IMR-90 (cell line): ENCODE measurements around the gene NFATC1. TPM values are rescaled to one million over a fixed set of nuclear protein-coding genes. Genes with fewer than 3 reads are reported as not detected.
A peak's percentile ranks its signal among the peaks of the same experiment; 100 is the strongest.

Source experiments
- ATAC-seq: fragments of 200-7000 bp; cut with Tn5 transposase; 2 replicates; pipeline ENCODE4 v1.9.1; 2020; ENCODE audit warnings: low read depth, mild to moderate bottlenecking, moderate library complexity
- BruUV-seq: library from RNA; stranded (reverse); fragments of 400-500 nt; replicated peaks from 2 replicates; lab custom pipeline; 2021; lab: Mats Ljungman, UMichigan
- CTCF ChIA-PET: fragments of 300-600 bp; formaldehyde crosslinking; extraction: SDS; loops from one replicate; lab custom pipeline; 2021; ENCODE audit warnings: antibody characterized with exemption; lab: Yijun Ruan, JAX
- POLR2A ChIA-PET: fragments of 300-600 bp; sonication (Branson Sonifier 250); formaldehyde crosslinking; loops from one replicate; lab custom pipeline; 2022; ENCODE audit warnings: antibody characterized with exemption; ENCODE audit not compliant: unreplicated experiment; lab: Charles Lee
- DNase-seq: peaks from one replicate; pipeline ENCODE4 v3.0.0; 2013
- H2AFZ ChIP-seq: replicated peaks from 2 replicates; pipeline ENCODE3; 2013; ENCODE audit warnings: low read length, mild to moderate bottlenecking; ENCODE audit not compliant: poor library complexity
- H2AK5ac ChIP-seq: 2 replicates; pipeline ENCODE4 v1.6.1; 2013; ENCODE audit warnings: low read depth, low read length, inconsistent platforms
- H2AK9ac ChIP-seq: replicated peaks from 2 replicates; pipeline ENCODE3; 2013; ENCODE audit warnings: mild to moderate bottlenecking, low read depth, low read length, moderate library complexity; ENCODE audit not compliant: poor library complexity
- H2BK120ac ChIP-seq: 2 replicates; pipeline ENCODE4 v1.6.1; 2013; ENCODE audit warnings: low read depth, low read length, inconsistent platforms
- H2BK15ac ChIP-seq: 3 replicates; pipeline ENCODE4 v1.6.1; 2013; ENCODE audit warnings: low read depth, low read length, inconsistent platforms
- H2BK20ac ChIP-seq: 2 replicates; pipeline ENCODE4 v1.6.1; 2013; ENCODE audit warnings: low read depth, mild to moderate bottlenecking, inconsistent platforms, low read length, moderate library complexity
- H2BK5ac ChIP-seq: 2 replicates; pipeline ENCODE4 v1.6.1; 2013; ENCODE audit warnings: mild to moderate bottlenecking, low read depth, low read length, inconsistent platforms; ENCODE audit not compliant: poor library complexity, severe bottlenecking
- H3K14ac ChIP-seq: replicated peaks from 2 replicates; pipeline ENCODE4 v1.6.1; 2013; ENCODE audit warnings: low read depth, low read length, inconsistent platforms
- H3K18ac ChIP-seq: 2 replicates; pipeline ENCODE4 v1.6.1; 2013; ENCODE audit warnings: low read depth, low read length, control low read depth
- H3K23ac ChIP-seq: 2 replicates; pipeline ENCODE4 v1.6.1; 2013; ENCODE audit warnings: low read depth, low read length, inconsistent platforms
- H3K27ac ChIP-seq: 2 replicates; pipeline ENCODE4 v1.5.1; 2013; ENCODE audit warnings: mild to moderate bottlenecking, control low read depth, low read length; ENCODE audit not compliant: insufficient read depth
- H3K27me3 ChIP-seq: 2 replicates; pipeline ENCODE4 v1.6.1; 2013; ENCODE audit warnings: low read length; ENCODE audit not compliant: control insufficient read depth, insufficient read depth
- H3K36me3 ChIP-seq: 2 replicates; pipeline ENCODE4 v1.6.1; 2013; ENCODE audit warnings: low read length, mixed read lengths; ENCODE audit not compliant: control insufficient read depth, insufficient read depth
- H3K4ac ChIP-seq: 2 replicates; pipeline ENCODE4 v1.6.1; 2013; ENCODE audit warnings: low read depth, low read length, inconsistent platforms
- H3K4me1 ChIP-seq: 2 replicates; pipeline ENCODE4 v1.6.1; 2013; ENCODE audit warnings: low read length, mixed read lengths; ENCODE audit not compliant: control insufficient read depth, insufficient read depth
- H3K4me2 ChIP-seq: 2 replicates; pipeline ENCODE4 v1.6.1; 2013; ENCODE audit warnings: low read depth, mild to moderate bottlenecking, control low read depth, low read length, moderate library complexity
- H3K4me3 ChIP-seq: 2 replicates; pipeline ENCODE4 v1.5.1; 2013; ENCODE audit warnings: low read depth, mild to moderate bottlenecking, control low read depth, low read length, moderate library complexity; ENCODE audit not compliant: insufficient read depth
- H3K56ac ChIP-seq: 2 replicates; pipeline ENCODE4 v1.6.1; 2013; ENCODE audit warnings: low read length, inconsistent platforms; ENCODE audit not compliant: insufficient read depth; ENCODE audit errors: extremely low read depth
- H3K79me1 ChIP-seq, 2 experiments: 2 replicates each; pipeline ENCODE4 v1.6.1; 2013; ENCODE audit warnings: low read length in 2 of 2, inconsistent platforms in 1 of 2, low read depth in 1 of 2
- H3K9ac ChIP-seq: 2 replicates; pipeline ENCODE4 v1.6.1; 2013; ENCODE audit warnings: low read depth, low read length, control low read depth
- H3K9me1 ChIP-seq: 2 replicates; pipeline ENCODE4 v1.6.1; 2013; ENCODE audit warnings: low read length, inconsistent platforms; ENCODE audit not compliant: insufficient read depth
- H3K9me3 ChIP-seq: 2 replicates; pipeline ENCODE4 v1.6.1; 2013; ENCODE audit warnings: low read length; ENCODE audit not compliant: control insufficient read depth, insufficient read depth
- H4K20me1 ChIP-seq: 2 replicates; pipeline ENCODE4 v1.6.1; 2013; ENCODE audit warnings: low read length, inconsistent platforms; ENCODE audit not compliant: insufficient read depth
- H4K5ac ChIP-seq: 2 replicates; pipeline ENCODE4 v1.6.1; 2013; ENCODE audit warnings: mild to moderate bottlenecking, low read depth, low read length, control low read depth
- H4K8ac ChIP-seq, 2 experiments: 2 replicates each; pipeline ENCODE4 v1.6.1; 2013; ENCODE audit warnings: low read depth in 2 of 2, low read length in 2 of 2, control low read depth in 1 of 2, inconsistent platforms in 1 of 2
- H4K91ac ChIP-seq: 2 replicates; pipeline ENCODE4 v1.6.1; 2013; ENCODE audit warnings: low read depth, low read length, inconsistent platforms; ENCODE audit not compliant: insufficient read depth
- CEBPB ChIP-seq: IDR thresholded peaks from 2 replicates; pipeline ENCODE4 v1.6.1; 2012; ENCODE audit warnings: low read depth, low read length, improper control_type of control experiment
- CHD1 ChIP-seq: IDR thresholded peaks from 2 replicates; pipeline ENCODE4 v1.6.1; 2012; ENCODE audit warnings: low read depth, low read length, improper control_type of control experiment
- CTCF ChIP-seq: conservative IDR thresholded peaks from 2 replicates; pipeline ENCODE4 v1.5.1; 2012; ENCODE audit warnings: mild to moderate bottlenecking, low read depth, low read length, improper control_type of control experiment
- FOS ChIP-seq: fragments of 150-350 bp; IDR thresholded peaks from 2 replicates; pipeline ENCODE4 v1.6.1; 2016; ENCODE audit warnings: low read depth, low read length
- MAFK ChIP-seq: IDR thresholded peaks from 2 replicates; pipeline ENCODE4 v1.6.1; 2012; ENCODE audit warnings: low read depth, low read length, improper control_type of control experiment
- MAZ ChIP-seq: IDR thresholded peaks from 2 replicates; pipeline ENCODE4 v1.6.1; 2012; ENCODE audit warnings: low read depth, mild to moderate bottlenecking, low read length, improper control_type of control experiment, moderate library complexity, borderline replicate concordance
- MXI1 ChIP-seq: IDR thresholded peaks from 2 replicates; pipeline ENCODE4 v1.6.1; 2012; ENCODE audit warnings: low read depth, mild to moderate bottlenecking, low read length, moderate library complexity, borderline replicate concordance
- NFE2L2 ChIP-seq: fragments of 150-350 bp; IDR thresholded peaks from 2 replicates; pipeline ENCODE4 v1.6.1; 2016; ENCODE audit warnings: low read depth, mild to moderate bottlenecking, low read length
- POLR2A ChIP-seq: IDR thresholded peaks from 2 replicates; pipeline ENCODE4 v1.6.1; 2012; ENCODE audit warnings: mild to moderate bottlenecking, low read depth, low read length
- RAD21 ChIP-seq: IDR thresholded peaks from 2 replicates; pipeline ENCODE4 v1.6.1; 2012; ENCODE audit warnings: low read length, improper control_type of control experiment
- RCOR1 ChIP-seq: IDR thresholded peaks from 2 replicates; pipeline ENCODE4 v1.6.1; 2012; ENCODE audit warnings: mild to moderate bottlenecking, low read length, improper control_type of control experiment; ENCODE audit not compliant: insufficient replicate concordance
- RFX5 ChIP-seq: IDR thresholded peaks from 2 replicates; pipeline ENCODE4 v1.8.0; 2012; ENCODE audit warnings: low read depth, mild to moderate bottlenecking, low read length, moderate library complexity
- SMC3 ChIP-seq: fragments of 150-350 bp; IDR thresholded peaks from 2 replicates; pipeline ENCODE4 v1.6.1; 2016; ENCODE audit warnings: low read depth, mild to moderate bottlenecking, antibody characterized with exemption, low read length, moderate library complexity
- WGBS, 2 experiments: methylation state at CpG; one replicate each; pipeline versions ENCODE4 v1.1.5 to v1.1.7; 2013; ENCODE audit warnings: missing lambda C conversion rate in 2 of 2; ENCODE audit not compliant: insufficient read length in 1 of 2; ENCODE audit errors: extremely low coverage in 2 of 2; 5-methylcytosine and 5-hydroxymethylcytosine counted together
- dilution Hi-C: fragments of 300-500 bp; cut with HindIII; formaldehyde crosslinking; loops from one replicate; pipeline ENCODE4 v1.14.3; 2018; ENCODE audit warnings: low sequenced_read_pairs; ENCODE audit not compliant: unreplicated experiment
- in situ Hi-C: fragments of 300-500 bp; cut with MboI; formaldehyde crosslinking; loops from 3 replicates; pipeline ENCODE4 v1.14.3; 2019; ENCODE audit warnings: low sequenced_read_pairs, inconsistent platforms, mixed read lengths
- intact Hi-C: fragments of 100-400 bp; cut with micrococcal nuclease; formaldehyde crosslinking; loops from 2 replicates; pipeline ENCODE4 v1.10.0; 2022
- polyA plus RNA-seq, 3 experiments: library from polyadenylated mRNA; depleted of rRNA; stranded (reverse); fragments of >200 nt; gene quantifications; 2 replicates each; pipeline ENCODE4 v1.2.3, GENCODE V29; 2012; ENCODE audit warnings: low replicate concordance in 1 of 3
- total RNA-seq: library from RNA; depleted of rRNA; stranded (reverse); fragments of >200 nt; gene quantifications from 2 replicates; pipeline ENCODE4 v1.2.3, GENCODE V29; 2012
- TF ChIP-seq, protein P1 (sequence below): fragments of 150-350 bp; IDR thresholded peaks from 2 replicates; pipeline ENCODE4 v1.6.1; 2016; ENCODE audit warnings: low read depth, mild to moderate bottlenecking, low read length, moderate library complexity, borderline replicate concordance
- TF ChIP-seq, protein P2 (sequence below): fragments of 150-350 bp; IDR thresholded peaks from 2 replicates; pipeline ENCODE4 v1.6.1; 2017; ENCODE audit warnings: mild to moderate bottlenecking, antibody characterized with exemption, low read length, low read depth

Gene NFATC1
- total and polyA plus RNA-seq, 2 of the 4 experiments (the other 2 are of a cell fraction) = 0.36 to 1.8 TPM

DNA sequence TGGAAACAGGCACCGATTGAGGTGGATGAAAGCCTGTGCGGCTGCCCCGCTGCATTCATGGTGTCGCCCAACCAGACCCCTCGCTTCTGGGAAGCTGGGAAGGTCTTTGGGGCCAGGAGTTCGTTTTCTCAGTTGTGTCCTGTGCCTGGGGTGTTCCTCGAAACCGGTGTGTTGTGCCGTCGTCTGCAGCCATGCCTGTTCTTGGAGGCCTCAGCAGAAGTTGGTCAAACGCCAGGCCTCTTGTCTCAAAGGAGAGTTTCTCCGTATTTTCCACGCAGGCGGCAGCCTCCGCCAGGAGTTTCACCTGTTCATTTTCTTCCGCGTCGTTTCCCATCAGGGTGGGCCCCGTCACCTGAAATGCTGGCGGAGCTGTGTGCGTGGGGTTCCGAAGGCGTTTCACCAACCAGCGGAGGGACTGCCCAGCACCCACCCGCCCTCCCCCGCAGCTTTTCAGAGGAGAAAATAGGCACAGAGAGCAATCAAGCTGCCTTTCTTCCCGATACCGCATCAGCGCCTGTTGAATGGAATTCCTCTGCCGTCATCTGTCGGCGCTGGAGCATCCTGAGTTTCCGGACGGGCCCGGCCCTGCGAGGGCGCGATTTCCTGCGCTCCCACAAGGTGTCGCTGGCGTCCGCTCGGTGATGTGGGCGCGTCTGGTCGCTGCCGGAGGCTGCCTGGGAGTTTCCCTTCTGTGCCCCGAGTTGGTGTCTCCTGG, 17.0 kb upstream of the NFATC1 start:
- intact Hi-C loops = no loop called here
- Histone ChIP-seq H2BK120ac (no peak overlapping the region), H2AFZ (peak overlapping the region; percentile 82), H3K4me1 (no peaks in the 10 kb centered on the region), H3K4ac (no peak overlapping the region), H3K23ac (no peak overlapping the region), H3K4me3 (no peak overlapping the region), H3K9ac (no peak overlapping the region), H3K14ac (no peak overlapping the region), H3K36me3 (peaks cover 11% of the 10 kb centered on the region), H2AK5ac (no peak overlapping the region), H3K4me2 (no peak overlapping the region), H3K79me1 (no peaks in the 10 kb centered on the region), H3K9me3 (no peaks in the 10 kb centered on the region), H3K56ac (no peak overlapping the region), H4K5ac (no peak overlapping the region), H2AK9ac (no peak overlapping the region), H2BK20ac (no peak overlapping the region), H4K91ac (no peak overlapping the region), H3K18ac (no peak overlapping the region), H2BK5ac (no peak overlapping the region), H2BK15ac (no peak overlapping the region), H3K9me1 (no peaks in the 10 kb centered on the region), H4K8ac (no peak overlapping the region), H3K27me3 (no peaks in the 10 kb centered on the region), H3K27ac (no peak overlapping the region), H4K20me1 (peaks cover 5% of the 10 kb centered on the region; the same call in 1 of the 2 replicates)
- ChIA-PET POLR2A (no interaction called here), CTCF (interaction anchor here (0.9 to 1.5 kb wide), 4 partner anchors 11 to 152 kb away, joined by 3 to 5 read pairs (median 4); no protein-coding TSS in a partner anchor)
- 45% methylated on average over 33 of the region's 48 CpGs; no CpG with 5 or more reads in 1 of the 2 experiments for WGBS, 2 experiments
- no TSS peak for BruUV-seq
- in situ Hi-C loops = loop anchor here (5.0 kb wide), 2 partner anchors 154 to 264 kb away; no protein-coding TSS in a partner anchor
- ATAC-seq (peak; percentile 93), DNase-seq (peak; percentile 74)
- dilution Hi-C loops = no loop called here
- TF ChIP-seq CTCF (peak; percentile 97), SMC3 (peak; percentile 89), CEBPB (no peak), MXI1 (0 out of 2 replicates have a peak, but pooled peaks have one; percentile 37), RCOR1 (no peak), MAFK (no peak), RFX5 (no peak), POLR2A (no peak; the same call in 1 of the 2 replicates), MAZ (peak; percentile 27; the same call in 1 of the 2 replicates), CHD1 (no peak), RAD21 (peak; percentile 93), NFE2L2 (no peak), FOS (no peak)
- TF ChIP-seq, protein P1, sequence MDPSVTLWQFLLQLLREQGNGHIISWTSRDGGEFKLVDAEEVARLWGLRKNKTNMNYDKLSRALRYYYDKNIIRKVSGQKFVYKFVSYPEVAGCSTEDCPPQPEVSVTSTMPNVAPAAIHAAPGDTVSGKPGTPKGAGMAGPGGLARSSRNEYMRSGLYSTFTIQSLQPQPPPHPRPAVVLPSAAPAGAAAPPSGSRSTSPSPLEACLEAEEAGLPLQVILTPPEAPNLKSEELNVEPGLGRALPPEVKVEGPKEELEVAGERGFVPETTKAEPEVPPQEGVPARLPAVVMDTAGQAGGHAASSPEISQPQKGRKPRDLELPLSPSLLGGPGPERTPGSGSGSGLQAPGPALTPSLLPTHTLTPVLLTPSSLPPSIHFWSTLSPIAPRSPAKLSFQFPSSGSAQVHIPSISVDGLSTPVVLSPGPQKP = no peak
- TF ChIP-seq, protein P2, sequence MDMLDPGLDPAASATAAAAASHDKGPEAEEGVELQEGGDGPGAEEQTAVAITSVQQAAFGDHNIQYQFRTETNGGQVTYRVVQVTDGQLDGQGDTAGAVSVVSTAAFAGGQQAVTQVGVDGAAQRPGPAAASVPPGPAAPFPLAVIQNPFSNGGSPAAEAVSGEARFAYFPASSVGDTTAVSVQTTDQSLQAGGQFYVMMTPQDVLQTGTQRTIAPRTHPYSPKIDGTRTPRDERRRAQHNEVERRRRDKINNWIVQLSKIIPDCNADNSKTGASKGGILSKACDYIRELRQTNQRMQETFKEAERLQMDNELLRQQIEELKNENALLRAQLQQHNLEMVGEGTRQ = no peak
